Epithelial cell of alveolus of lung (primary cell): ENCODE measurements around the gene HOTAIR. TPM values are rescaled to one million over a fixed set of nuclear protein-coding genes. Genes with fewer than 3 reads are reported as not detected.

Experiments
- total RNA-seq: library from RNA; depleted of rRNA; stranded (reverse); fragments of >200 nt; gene quantifications from 2 replicates; pipeline ENCODE4 v1.2.1, GENCODE V29; 2015

Gene HOTAIR
- total RNA-seq: not detected in 2 replicates

GRCh38 chr12:53974084-53975063, at the start of gene HOTAIR:
HOTAIR (minus strand) TSS chr12:53974954.

GRCh38 chr12:54000116-54001114, 25.7 kb upstream of the HOTAIR start, which contains the start of gene HOXC9:
HOXC9 (plus strand) TSS chr12:54000161; CDS start chr12:54000189, 28 bp downstream.

GRCh38 chr12:53984901-53985691, 10.3 kb upstream of the HOTAIR start, which contains the start of gene HOXC10:
HOXC10 (plus strand) TSS chr12:53985146; CDS start chr12:53985260, 114 bp downstream.

GRCh38 chr12:53972722-53973235, 2.0 kb downstream of the HOTAIR start, which contains the start of gene HOXC11:
HOXC11 (plus strand) TSS chr12:53973126; CDS start chr12:53973242, 116 bp downstream.

GRCh38 chr12:53954694-53955035, 20.1 kb downstream of the HOTAIR start, which contains the start of gene HOXC12:
HOXC12 (plus strand) TSS chr12:53954903; CDS start chr12:53954930, 27 bp downstream.

GRCh38 chr12:53938326-53939140, 36.2 kb downstream of the HOTAIR start, which contains the start of gene HOXC13:
HOXC13 (plus strand) TSS chr12:53938831; CDS start chr12:53938907, 76 bp downstream.

Other genes starting within 250 kb of the HOTAIR start
- gene CALCOCO1, start 247.5 kb downstream of the HOTAIR start, total RNA-seq: 52.1 and 84.1 TPM in 2 replicates
- not detected in 2 replicates for gene CISTR, start 223.0 kb downstream of the HOTAIR start, total RNA-seq
- not detected in 2 replicates for gene HOXC13, start 36.1 kb downstream of the HOTAIR start, total RNA-seq
- not detected in 2 replicates for gene HOXC12, start 20.1 kb downstream of the HOTAIR start, total RNA-seq
- not detected in 2 replicates for gene HOXC11, start 1.8 kb downstream of the HOTAIR start, total RNA-seq
- not detected in 2 replicates for gene HOXC10, start 10.2 kb upstream of the HOTAIR start, total RNA-seq
- gene HOXC9, start 25.2 kb upstream of the HOTAIR start, total RNA-seq: 1.0 and 1.4 TPM in 2 replicates
- gene HOXC8, start 34.0 kb upstream of the HOTAIR start, total RNA-seq: 0.24 and 0.52 TPM in 2 replicates
- 0.52 and 0.80 TPM in 2 replicates for gene HOXC6, start 53.5 kb upstream of the HOTAIR start, total RNA-seq
- gene HOXC5, start 58.1 kb upstream of the HOTAIR start, total RNA-seq: 0.39 TPM in 1 of 2 replicates, not detected in the other
- gene HOXC4, start 78.9 kb upstream of the HOTAIR start, total RNA-seq: 0.88 and 1.4 TPM in 2 replicates
- gene SMUG1, start 214.0 kb upstream of the HOTAIR start, total RNA-seq: 44.2 and 62.0 TPM in 2 replicates